Measurements from ENCODE around the gene PRSS12.

DNA sequence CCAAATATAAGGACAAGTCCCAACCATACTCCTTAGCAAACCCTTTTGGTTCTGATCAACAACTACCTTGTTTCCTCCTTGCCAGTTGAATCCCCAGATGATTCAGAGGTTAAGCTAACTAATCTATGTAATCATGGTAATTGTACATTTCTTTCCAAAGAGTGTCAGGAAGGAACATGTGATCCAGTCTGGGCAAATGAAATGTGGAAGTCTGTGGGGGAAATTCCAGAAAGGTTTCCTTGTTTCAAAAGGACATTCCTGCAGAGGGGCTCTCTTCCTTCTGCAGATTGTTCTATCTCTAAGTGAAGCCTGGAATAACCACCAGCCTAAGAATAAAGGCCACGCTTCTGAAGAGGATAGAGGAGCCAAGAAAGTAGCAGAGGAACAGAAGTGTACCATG lies 7.0 kb downstream of the PRSS12 start:
- TF ChIP-seq, protein P1, sequence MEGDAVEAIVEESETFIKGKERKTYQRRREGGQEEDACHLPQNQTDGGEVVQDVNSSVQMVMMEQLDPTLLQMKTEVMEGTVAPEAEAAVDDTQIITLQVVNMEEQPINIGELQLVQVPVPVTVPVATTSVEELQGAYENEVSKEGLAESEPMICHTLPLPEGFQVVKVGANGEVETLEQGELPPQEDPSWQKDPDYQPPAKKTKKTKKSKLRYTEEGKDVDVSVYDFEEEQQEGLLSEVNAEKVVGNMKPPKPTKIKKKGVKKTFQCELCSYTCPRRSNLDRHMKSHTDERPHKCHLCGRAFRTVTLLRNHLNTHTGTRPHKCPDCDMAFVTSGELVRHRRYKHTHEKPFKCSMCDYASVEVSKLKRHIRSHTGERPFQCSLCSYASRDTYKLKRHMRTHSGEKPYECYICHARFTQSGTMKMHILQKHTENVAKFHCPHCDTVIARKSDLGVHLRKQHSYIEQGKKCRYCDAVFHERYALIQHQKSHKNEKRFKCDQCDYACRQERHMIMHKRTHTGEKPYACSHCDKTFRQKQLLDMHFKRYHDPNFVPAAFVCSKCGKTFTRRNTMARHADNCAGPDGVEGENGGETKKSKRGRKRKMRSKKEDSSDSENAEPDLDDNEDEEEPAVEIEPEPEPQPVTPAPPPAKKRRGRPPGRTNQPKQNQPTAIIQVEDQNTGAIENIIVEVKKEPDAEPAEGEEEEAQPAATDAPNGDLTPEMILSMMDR (IDR thresholded peaks at IDR 0.05; ENCODE audit: extremely low read depth in 1 of 2, insufficient read depth in 1 of 2, low read depth in 1 of 2, low read length in 2 of 2), result no peak
- no peak for TF ChIP-seq FOS (IDR thresholded peaks at IDR 0.05; ENCODE audit: borderline replicate concordance, insufficient read depth, low read length)
- TF ChIP-seq, protein P2, sequence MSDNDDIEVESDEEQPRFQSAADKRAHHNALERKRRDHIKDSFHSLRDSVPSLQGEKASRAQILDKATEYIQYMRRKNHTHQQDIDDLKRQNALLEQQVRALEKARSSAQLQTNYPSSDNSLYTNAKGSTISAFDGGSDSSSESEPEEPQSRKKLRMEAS (IDR thresholded peaks at IDR 0.05; ENCODE audit: insufficient read depth, insufficient read length), result no peak

All from endothelial cell of umbilical vein (primary cell).